BLaER1 (cell line): Measurements from ENCODE around the gene GRIN3B.

ENCODE experiments used
- H3K27ac ChIP-seq: shearing (Covaris generic); formaldehyde crosslinking; 2 replicates; pipeline ENCODE4 v1.8.1; 2022
- H3K27me3 ChIP-seq: shearing (Covaris generic); formaldehyde crosslinking; 2 replicates; pipeline ENCODE4 v1.8.1; 2022
- H3K36me3 ChIP-seq: shearing (Covaris generic); formaldehyde crosslinking; 2 replicates; pipeline ENCODE4 v1.8.1; 2022
- H3K4me1 ChIP-seq: shearing (Covaris generic); formaldehyde crosslinking; 2 replicates; pipeline ENCODE4 v1.8.1; 2022
- H3K4me2 ChIP-seq: shearing (Covaris generic); formaldehyde crosslinking; 2 replicates; pipeline ENCODE4 v1.8.1; 2022
- H3K4me3 ChIP-seq: shearing (Covaris generic); formaldehyde crosslinking; 2 replicates; pipeline ENCODE4 v1.8.1; 2022
- H3K9ac ChIP-seq: shearing (Covaris generic); formaldehyde crosslinking; 2 replicates; pipeline ENCODE4 v1.8.1; 2022
- H3K9me3 ChIP-seq: shearing (Covaris generic); formaldehyde crosslinking; 2 replicates; pipeline ENCODE4 v1.8.1; 2022
- H4K20me1 ChIP-seq: shearing (Covaris generic); formaldehyde crosslinking; 2 replicates; pipeline ENCODE4 v1.8.1; 2022
- Cebpa-rat ChIP-seq: shearing (Covaris generic); IDR thresholded peaks from 2 replicates; pipeline ENCODE4 v1.8.1; 2022

GRIN3B gene

DNA sequence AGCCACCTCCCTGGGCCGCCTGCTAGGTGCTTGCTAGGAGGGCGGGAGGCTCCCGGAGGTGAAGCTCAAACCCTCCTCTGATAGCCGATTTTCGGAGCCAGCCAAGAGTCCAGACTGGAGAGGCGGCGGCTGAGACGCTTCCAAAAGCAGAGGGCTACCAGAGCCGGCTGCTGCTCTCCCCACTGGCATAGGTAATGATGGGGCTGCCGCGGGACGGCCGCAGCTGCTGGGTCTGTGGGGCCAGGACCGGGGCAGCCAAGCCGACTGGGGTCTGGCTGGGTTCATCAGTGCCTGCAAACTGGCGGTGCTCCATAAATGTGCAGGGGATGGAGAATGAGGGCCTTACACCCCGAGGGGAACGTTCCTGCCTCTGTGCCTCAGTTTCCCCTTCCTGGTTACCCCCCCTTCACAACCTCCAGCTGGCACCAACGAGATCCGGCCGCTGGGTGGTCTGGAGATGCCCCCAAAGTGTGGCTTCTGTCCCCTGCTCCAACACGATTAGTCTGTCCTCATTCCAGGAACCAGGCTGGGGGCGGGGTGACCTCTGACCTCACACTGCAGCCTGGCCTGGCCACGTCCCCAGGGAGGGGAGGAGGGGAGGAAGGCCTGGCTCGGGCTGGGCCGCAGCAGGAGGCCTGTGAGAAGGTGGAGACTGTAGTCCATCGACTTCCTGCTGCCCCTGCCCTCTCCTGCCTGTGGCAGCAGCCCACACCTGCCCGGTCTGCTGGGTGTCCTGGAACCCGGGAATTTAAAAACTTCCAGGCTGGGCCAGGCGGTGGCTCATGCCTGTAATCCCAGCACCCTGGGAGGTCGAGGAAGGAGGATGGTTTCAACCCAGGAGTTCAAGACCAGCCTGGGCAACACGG is 19.9 kb upstream of the GRIN3B start:
- H3K4me3 ChIP-seq = no peak overlapping the region
- no peak overlapping the region for H3K27ac ChIP-seq
- no peaks in the 10 kb centered on the region for H3K27me3 ChIP-seq
- no peaks in the 10 kb centered on the region for H3K9me3 ChIP-seq
- TF ChIP-seq Cebpa-rat = no peak
- peaks cover 34% of the 10 kb centered on the region for H3K4me1 ChIP-seq
- H3K9ac ChIP-seq = no peak overlapping the region
- no peaks in the 10 kb centered on the region for H3K36me3 ChIP-seq
- H3K4me2 ChIP-seq = no peak overlapping the region
- H4K20me1 ChIP-seq = peaks cover 7% of the 10 kb centered on the region

DNA sequence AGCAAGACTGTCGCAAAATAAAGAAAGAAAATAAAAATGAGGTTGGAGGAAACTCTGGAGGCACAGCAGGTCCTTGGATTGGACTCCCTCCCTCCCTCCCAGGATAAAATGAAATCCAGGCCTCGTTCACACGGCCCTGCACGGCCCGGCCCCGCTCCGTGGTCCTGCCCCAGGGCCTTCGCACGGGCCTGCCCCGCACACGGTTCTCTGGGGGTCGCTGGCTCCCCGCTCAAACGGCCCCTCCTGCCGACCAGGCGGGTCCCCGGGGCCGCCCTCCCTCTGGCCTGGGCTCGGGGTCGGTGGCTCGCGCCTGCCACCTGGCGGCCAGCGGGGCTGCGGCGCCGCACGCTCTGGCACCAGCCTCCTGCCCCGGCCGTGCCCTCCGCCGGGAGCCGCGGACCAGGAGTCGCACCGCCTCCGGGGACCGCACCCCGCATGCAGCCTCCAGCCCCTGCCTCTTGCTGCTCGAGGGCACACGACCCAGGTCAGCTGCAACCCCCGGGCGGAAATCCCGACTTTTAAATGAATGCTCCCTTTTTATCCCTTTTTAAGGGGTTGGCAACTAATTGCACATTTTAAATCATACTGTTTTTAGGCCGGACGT is 17.6 kb upstream of the GRIN3B start:
- Histone ChIP-seq H3K4me2 (peak overlapping the region; percentile 93), H3K36me3 (peaks cover 22% of the 10 kb centered on the region), H3K4me3 (peak overlapping the region; percentile 36; the same call in 1 of the 2 replicates), H4K20me1 (peaks cover 29% of the 10 kb centered on the region), H3K27ac (no peak overlapping the region), H3K9me3 (no peaks in the 10 kb centered on the region), H3K4me1 (peaks cover 41% of the 10 kb centered on the region), H3K9ac (no peak overlapping the region), H3K27me3 (no peaks in the 10 kb centered on the region)
- no peak for TF ChIP-seq Cebpa-rat

- Histone ChIP-seq H3K36me3 (peaks cover 36% of the 10 kb centered on the region), H3K9ac (peak within 1 kb of the TSS; percentile 93), H4K20me1 (peaks cover 40% of the 10 kb centered on the region), H3K4me3 (peak within 1 kb of the TSS; percentile 90), H3K4me2 (peak within 1 kb of the TSS; percentile 93), H3K27ac (peak within 1 kb of the TSS; percentile 92), H3K27me3 (no peaks in the 10 kb centered on the region), H3K9me3 (no peaks in the 10 kb centered on the region), H3K4me1 (peaks cover 56% of the 10 kb centered on the region)
- no peak for TF ChIP-seq Cebpa-rat
These were observed 15.9 kb upstream of the GRIN3B start, which contains the start of gene WDR18 for GRCh38 chr19:984165-984967. WDR18 (plus strand) TSS chr19:984345; CDS start chr19:984354, 9 bp downstream.

DNA sequence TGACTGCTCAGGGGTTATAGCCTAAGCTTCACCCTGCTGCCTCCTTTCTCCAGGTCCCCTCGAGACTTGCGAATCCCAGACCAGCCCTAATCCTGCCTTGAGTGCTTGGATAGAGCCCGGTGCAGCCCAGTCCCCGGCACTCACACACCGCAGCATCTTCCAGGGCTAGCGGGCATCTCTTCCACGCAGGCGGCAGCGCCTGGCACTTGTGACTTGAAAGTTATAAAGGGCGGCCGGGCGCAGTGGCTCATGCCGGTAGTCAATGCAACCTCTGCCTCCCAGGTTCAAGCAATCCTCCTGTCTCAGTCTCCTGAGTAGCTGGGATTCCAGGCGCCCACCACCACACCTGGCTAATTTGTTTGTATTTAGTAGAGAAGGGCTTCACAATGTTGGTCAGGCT is 14.1 kb upstream of the GRIN3B start:
- no peak overlapping the region for H3K27ac ChIP-seq
- no peak overlapping the region for H3K4me3 ChIP-seq
- peaks cover 53% of the 10 kb centered on the region for H3K36me3 ChIP-seq
- no peaks in the 10 kb centered on the region for H3K27me3 ChIP-seq
- peaks cover 51% of the 10 kb centered on the region for H3K4me1 ChIP-seq
- no peak overlapping the region for H3K9ac ChIP-seq
- TF ChIP-seq Cebpa-rat = no peak
- H3K9me3 ChIP-seq = no peaks in the 10 kb centered on the region
- H4K20me1 ChIP-seq = peaks cover 48% of the 10 kb centered on the region
- H3K4me2 ChIP-seq = no peak overlapping the region

- Histone ChIP-seq H3K4me1 (peaks cover 42% of the 10 kb centered on the region), H3K9ac (no peak overlapping the region), H3K27me3 (no peaks in the 10 kb centered on the region), H3K4me2 (0 out of 2 replicates have a peak overlapping the region, but pooled peaks have one; percentile 39), H4K20me1 (peaks cover 61% of the 10 kb centered on the region), H3K27ac (no peak overlapping the region), H3K4me3 (no peak overlapping the region), H3K36me3 (peaks cover 67% of the 10 kb centered on the region), H3K9me3 (no peaks in the 10 kb centered on the region)
- no peak for TF ChIP-seq Cebpa-rat
These were observed 12.1 kb upstream of the GRIN3B start for GRCh38 chr19:988081-988480.

GRCh38 chr19:988510-988909 is 11.7 kb upstream of the GRIN3B start:
- peaks cover 38% of the 10 kb centered on the region for H3K4me1 ChIP-seq
- H3K9ac ChIP-seq = no peak overlapping the region
- H3K36me3 ChIP-seq = peaks cover 71% of the 10 kb centered on the region
- TF ChIP-seq Cebpa-rat = no peak
- H3K27ac ChIP-seq = no peak overlapping the region
- H3K4me2 ChIP-seq = peak overlapping the region; percentile 39; the same call in 1 of the 2 replicates
- no peaks in the 10 kb centered on the region for H3K27me3 ChIP-seq
- peaks cover 66% of the 10 kb centered on the region for H4K20me1 ChIP-seq
- H3K4me3 ChIP-seq = no peak overlapping the region
- no peaks in the 10 kb centered on the region for H3K9me3 ChIP-seq

- Histone ChIP-seq H3K4me3 (no peak overlapping the region), H3K36me3 (peaks cover 81% of the 10 kb centered on the region), H3K27ac (no peak overlapping the region), H3K9me3 (no peaks in the 10 kb centered on the region), H4K20me1 (peaks cover 76% of the 10 kb centered on the region), H3K9ac (no peak overlapping the region), H3K27me3 (peaks cover 2% of the 10 kb centered on the region; the same call in 1 of the 2 replicates), H3K4me2 (peak overlapping the region; percentile 39), H3K4me1 (peaks cover 37% of the 10 kb centered on the region)
- no peak for TF ChIP-seq Cebpa-rat
These were observed 10.7 kb upstream of the GRIN3B start for GRCh38 chr19:989381-990081.

DNA sequence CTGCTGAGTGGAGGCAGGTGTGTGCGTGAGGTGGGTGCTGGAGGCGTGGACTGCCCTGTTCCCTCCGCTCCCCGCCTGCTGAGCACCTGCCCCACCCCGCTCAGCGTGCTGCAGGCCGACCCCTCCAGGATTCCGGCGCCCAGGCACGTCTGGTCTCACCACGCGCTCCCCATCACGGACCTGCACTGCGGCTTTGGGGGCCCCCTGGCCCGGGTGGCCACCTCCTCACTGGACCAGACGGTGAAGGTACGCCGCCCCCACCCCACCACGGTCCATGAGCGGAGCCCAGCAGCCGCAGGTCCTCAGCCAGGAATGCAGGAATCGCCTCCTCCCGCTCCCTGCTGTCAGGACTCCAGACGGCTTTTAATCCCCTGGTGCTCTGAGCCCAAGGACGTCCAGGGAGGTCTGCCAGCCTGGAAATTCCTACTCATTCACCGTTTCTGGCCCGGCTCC is 10.1 kb upstream of the GRIN3B start:
- Histone ChIP-seq H4K20me1 (peaks cover 77% of the 10 kb centered on the region), H3K27me3 (peaks cover 8% of the 10 kb centered on the region), H3K4me1 (peaks cover 38% of the 10 kb centered on the region), H3K4me3 (no peak overlapping the region), H3K4me2 (no peak overlapping the region), H3K36me3 (peaks cover 87% of the 10 kb centered on the region), H3K27ac (no peak overlapping the region), H3K9ac (no peak overlapping the region), H3K9me3 (no peaks in the 10 kb centered on the region)
- TF ChIP-seq Cebpa-rat = no peak

DNA sequence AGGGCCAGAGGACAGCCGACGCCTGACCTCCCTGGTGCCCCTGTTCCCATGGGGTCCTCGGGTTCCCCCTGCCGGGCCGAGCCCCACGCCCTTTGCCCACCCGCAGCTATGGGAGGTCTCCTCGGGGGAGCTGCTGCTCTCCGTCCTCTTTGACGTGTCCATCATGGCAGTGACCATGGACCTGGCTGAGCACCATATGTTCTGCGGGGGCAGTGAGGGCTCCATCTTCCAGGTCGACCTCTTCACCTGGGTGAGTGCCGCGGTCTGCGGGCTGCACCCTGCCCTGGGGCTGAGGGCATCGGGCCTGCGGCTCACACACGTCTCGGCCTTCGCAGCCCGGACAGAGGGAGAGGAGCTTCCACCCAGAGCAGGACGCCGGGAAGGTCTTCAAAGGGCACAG is 9.5 kb upstream of the GRIN3B start:
- no peak overlapping the region for H3K9ac ChIP-seq
- H4K20me1 ChIP-seq = peaks cover 77% of the 10 kb centered on the region
- H3K36me3 ChIP-seq = peaks cover 84% of the 10 kb centered on the region
- TF ChIP-seq Cebpa-rat = no peak
- H3K4me2 ChIP-seq = no peak overlapping the region
- H3K9me3 ChIP-seq = no peaks in the 10 kb centered on the region
- peaks cover 38% of the 10 kb centered on the region for H3K4me1 ChIP-seq
- H3K4me3 ChIP-seq = no peak overlapping the region
- H3K27me3 ChIP-seq = peaks cover 14% of the 10 kb centered on the region
- no peak overlapping the region for H3K27ac ChIP-seq
